NCI-H345 treated with DMSO at 0.1 percent for 48 hours (cell line): ENCODE measurements around the gene TADA2B.
"Not testable (repeated sequence)": the region's sequence is repeated elsewhere in the genome, so short reads cannot be mapped to it uniquely, and the experiment has no call there.

Experiments
- DNase-seq: peaks from one replicate; lab custom pipeline; 2025; ENCODE audit not compliant: unreplicated experiment; lab: John Stamatoyannopoulos, UW

Gene TADA2B

DNA sequence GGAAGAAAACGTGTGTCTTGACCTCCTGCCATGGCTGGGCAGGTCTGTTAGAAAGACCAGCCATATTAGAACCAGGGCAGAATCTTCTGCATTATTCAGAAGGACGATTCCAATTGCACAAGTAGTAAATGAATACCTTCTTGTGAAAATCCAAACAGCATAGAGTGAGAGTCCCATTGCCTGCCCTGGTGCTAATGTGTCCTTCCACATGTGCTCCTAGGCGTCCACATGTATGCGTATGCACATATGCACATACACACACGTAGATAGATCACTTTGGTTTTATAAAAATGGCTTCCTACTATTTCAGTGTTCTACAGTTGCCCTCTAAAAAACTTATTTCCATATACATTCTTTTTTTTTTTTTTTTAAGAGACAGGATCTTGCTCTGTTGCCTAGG lies 34.9 kb downstream of the TADA2B start:
- DNase-seq: no peak

DNA sequence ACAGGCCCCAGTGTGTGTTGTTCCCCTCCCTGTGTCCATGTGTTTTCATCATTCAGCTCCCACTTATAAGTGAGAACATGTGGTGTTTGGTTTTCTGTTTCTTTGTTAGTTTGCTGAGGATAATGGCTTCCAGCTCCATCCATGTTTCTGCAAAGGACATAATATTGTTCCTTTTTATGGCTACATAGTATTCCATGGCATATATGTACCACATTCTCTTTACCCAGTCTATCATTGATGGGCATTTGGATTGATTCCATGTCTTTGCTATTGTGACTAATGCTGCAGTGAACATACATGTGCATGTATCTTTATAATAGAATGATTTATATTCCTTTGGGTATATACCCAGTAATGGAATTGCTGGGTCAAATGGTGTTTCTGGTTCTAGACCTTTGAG lies 36.3 kb downstream of the TADA2B start:
- DNase-seq: not testable (repeated sequence)

DNA sequence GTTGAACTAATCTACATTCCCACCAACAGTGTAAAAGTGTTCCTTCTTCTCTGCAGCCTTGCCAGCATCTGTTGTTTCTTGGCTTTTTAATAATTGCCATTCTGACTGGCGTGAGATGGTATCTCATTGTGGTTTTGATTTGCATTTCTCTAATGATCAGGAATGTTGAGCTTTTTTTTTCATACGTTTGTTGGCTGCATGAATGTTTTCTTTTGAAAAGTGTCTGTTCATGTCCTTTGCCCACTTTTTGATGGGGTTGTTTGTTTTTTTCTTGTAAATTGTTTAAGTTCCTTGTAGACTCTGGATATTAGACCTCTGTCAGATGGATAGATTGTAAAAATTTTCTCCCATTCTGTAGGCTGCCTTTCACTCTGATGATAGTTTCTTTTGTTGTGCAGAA lies 36.7 kb downstream of the TADA2B start:
- not testable (repeated sequence) for DNase-seq

DNA sequence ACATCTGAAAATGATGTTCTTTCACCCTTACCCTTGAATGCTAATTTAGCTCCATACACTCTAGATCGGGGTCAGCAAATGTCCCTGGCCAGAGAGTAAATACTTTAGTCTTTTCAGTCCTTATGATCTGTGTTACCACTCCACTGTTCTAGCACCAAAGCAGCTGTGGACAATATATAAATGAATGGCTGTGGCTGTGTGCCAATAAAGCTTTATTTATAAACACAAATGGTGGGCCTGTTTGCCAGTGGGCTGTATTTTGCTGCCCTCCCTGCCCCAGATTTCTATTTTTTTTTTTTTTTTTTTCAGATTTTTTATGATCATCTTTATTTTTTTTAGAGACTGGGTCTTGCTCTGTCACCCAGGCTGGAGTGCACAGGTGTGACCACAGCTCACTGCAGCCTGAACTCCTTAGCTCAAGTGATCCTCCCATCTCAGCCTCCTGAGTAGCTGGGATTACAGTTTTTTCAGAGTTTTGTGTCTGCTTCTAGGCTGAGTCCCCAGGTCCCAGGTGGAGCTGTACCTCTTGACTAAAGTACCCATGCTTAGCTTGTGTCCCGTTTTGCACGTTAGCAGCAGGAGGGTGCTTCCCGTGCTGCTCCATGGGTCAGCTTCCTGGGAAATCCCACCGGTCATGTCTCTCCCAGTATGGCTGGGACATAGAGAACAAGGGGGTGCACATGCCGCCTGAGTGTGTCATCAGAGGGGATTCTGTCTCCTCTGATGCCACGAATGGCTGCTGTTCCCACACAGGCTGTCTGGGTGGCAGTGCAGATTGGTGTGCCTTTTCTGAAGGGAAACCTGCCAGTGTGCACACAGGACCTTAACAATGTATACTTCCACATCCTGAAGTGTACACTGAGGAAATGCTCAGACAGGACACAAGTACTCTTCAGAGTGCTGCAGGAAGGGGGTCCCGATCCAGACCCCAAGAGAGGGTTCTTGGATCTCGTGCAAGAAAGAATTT lies 40.7 kb downstream of the TADA2B start:
- DNase-seq: no peak

DNA sequence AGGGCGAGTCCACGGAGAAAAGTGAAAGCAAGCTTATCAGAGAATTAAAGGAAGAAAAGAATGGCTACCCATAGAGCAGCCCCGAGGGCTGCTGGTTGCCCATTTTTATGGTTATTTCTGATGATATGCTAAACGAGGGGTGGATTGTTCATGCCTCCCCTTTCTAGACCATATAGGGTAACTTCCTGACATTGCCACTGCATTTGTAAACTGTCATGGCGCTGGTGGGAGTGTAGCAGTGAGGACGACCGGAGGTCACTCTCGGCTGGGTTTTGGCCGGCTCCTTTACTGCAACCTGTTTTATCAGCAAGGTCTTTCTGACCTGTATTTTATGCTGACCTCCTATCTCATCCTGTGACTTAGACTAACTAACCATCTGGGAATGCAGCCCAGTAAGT lies 41.4 kb downstream of the TADA2B start:
- not testable (repeated sequence) for DNase-seq

DNA sequence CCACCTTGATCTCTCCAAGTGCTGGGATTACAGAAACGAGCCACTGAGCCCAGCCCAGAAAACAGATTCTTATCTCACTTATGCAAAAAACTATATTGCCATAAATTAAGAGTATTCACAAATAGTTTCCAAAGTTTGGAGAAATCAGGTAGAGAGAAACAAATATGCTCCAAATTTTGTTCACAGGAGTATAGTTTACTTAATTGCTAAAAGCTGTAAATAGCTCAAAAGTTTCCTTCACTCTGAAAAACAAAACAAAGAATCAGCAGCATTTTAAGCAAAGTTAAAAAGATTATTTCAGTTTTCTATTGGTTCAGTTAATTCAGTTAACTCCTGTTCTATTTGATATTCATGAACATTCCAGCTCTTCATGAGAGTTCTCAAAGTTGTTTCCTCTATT lies 43.2 kb downstream of the TADA2B start:
- no peak for DNase-seq

DNA sequence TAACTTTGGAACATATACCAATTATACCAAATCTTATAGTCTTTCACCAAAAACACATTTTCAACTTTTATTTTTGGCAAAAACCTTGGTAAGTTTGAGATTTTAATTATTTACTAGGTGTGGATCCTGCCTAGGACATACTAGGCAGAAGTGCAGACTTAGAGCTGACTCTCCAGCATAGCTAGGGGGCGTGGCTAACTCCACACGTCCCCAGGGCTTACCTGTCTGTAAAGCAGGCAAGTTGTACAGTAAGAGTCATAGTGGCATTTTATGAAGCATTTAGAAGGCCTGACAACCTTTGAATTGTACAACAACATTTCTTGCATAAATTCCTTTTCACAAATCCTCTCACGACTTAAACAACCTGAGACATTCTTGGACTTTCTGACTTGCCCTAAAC lies 43.9 kb downstream of the TADA2B start:
- DNase-seq: no peak

DNA sequence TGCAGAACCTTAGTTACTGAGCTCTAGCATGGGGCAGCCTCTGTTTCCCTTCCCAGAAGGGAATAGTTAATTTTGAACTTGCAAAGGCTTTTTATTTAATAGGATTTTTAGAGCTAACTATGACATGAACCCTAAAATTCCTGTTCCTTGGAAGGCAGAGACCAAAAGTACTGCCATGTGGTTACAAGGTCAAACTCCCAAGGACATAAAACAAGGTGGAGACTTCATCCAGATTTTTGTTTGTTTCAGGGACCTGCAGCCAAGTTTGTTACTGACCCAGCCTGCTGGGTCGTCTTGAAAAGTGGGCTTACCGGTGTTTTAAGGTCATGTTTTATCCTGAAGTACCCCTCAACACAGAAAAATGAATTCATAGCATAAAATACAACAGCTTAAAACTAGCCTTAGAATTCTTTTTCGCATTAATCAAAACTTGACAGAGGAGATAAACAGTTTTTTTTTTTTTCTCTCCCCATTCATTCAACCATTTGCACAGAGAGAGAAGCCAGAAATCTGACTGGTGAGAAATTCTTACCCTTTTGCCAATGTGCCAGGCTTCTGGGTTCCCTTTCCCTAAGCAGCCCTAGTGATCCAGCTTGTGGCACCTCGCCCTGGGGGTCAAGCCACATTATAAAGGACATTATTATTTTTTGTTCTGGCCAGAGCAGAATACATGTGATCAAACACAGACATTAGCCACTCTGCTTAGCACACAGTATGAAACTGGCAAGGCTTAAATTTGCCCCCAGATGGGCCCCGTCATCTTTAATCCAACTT lies 46.2 kb downstream of the TADA2B start:
- no peak for DNase-seq

DNA sequence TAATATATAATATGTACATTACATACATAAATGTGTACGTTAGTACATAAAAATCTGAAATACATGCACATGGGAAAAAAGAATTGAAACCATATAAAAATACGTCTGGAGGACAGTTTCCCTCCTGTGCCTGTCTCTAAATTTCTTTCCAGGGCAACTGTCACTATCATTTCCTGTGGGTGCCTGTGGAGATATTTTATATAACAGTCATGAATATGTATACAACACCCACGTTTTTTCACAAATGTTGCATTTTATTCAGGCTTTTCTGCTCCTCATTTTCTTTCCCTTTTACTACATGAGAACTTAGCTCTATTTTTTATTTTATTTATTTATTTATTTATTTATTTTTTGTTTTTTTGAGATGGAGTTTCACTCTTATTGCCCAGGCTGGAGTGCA lies 48.9 kb downstream of the TADA2B start:
- no peak for DNase-seq

DNA sequence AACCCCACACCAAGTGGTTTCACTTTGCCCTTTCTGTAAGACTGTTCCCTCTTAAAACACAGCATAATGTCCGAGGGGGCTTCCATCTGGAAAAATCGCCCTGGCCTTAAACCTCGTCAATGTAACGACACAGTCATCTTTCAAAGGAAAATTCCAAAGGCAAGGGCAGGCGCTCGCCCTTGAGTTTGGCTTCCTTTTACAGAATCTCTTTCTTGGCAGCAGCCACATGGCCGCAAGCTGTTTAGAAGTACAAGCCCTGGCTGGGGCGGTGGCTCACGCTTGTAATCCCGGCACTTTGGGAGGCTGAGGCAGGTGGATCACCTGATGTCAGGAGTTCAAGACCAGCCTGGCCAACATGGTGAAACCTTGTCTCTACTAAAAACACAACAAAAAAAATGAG lies 51.7 kb downstream of the TADA2B start:
- no peak for DNase-seq

DNA sequence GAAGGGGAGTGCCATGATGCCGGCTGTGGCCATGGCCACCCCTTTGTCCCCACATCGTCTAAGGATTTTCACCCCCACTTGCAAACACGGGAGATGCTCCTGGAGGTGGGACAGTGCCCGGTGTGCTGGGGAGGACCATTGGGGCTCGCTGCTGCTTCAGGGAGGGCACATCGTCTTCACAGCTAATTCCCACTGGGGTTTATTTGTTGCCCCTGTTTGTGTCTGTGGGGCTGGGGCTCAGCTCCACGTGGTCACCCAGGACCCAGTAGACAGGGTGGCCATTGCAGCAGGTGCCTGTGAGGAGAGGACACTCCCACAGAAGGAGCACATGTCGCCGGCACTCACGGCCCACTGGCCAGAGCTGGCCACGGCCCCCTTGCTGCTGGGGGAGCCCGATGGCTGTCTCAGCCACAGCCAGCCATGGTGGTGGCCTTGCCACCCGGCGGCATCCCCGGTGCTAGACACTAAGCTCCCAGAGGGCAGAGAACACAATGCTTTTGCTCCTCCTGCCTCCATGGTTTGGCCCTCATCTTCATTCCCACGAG lies 52.5 kb downstream of the TADA2B start:
- DNase-seq: no peak

DNA sequence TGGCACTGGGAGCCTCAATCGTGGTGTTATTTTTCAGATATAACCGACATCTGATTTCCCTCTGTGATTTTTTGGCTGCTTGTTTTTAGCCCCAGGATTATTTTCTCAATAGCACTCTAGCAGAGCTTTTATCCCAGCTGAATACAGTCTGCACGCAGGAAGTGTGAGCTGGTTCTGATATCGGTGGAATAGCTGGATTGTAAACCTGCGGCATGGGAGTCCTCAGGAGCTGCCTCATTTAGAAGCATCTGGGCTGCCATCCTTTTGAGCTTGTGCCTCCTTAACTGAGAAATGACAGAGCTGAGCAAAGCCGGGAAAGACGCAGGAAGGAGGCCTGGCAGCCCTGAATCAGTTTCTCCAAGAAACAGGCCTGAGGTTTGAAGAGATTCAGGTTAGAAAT lies 53.1 kb downstream of the TADA2B start:
- no peak for DNase-seq

DNA sequence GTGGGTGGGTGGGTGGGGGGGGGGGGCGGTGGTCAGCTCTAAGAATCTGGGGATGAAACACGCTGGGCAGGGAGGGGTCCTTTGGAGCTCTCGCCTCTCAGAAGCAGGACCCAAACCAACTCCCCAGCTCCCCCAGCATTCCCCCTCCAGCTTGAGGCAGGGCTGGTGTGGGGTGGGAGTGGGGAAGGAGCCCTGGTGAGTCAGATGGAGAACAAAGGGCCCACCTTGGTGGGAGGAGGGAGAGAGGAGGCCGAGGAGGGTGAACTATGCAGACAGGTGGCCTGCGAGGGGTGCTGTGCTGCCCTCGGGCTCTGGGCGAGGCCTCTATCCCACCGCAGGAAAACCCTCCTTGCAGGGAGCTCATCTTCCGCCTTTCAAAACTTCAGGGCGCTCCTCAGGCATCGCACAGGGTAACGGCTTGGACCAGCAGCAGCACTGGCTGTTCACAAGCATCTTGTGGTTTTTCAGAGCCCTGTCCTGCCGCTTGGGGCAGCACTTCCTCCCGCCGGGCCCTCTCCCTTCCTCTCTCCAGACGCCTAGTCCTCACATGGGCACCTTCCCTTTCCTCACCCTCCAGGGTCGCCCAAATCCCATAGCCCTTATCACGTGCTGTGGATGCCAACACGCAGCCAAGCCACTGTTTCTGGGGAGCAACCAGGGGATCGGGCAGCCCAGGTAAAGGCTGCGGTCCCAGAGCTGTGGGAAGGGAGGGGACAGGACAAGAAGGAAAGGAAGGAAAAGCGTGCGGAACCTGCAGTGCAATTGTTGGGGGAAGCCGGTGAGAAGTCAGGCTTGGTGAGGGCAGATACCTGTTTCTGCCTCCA lies 58.7 kb downstream of the TADA2B start:
- DNase-seq: peak; percentile 48

DNA sequence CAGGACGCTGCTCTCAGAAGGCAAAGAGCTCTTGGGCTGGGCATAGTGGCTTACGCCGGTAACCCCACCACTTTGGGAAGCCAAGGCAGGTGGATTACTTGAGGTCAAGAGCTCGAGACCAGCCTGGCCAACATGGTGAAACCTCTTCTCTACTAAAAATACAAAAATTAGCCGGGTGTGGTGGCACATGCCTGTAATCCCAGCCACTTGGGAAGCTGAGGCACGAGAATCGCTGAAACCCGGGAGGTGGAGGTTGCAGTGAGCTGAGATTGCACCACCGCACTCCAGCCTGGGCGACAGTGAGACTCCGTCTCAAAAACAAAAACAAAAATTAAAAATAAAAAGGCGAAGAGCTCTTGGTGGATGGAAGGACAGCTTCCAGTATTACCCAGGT lies 59.3 kb downstream of the TADA2B start:
- not testable (repeated sequence) for DNase-seq

DNA sequence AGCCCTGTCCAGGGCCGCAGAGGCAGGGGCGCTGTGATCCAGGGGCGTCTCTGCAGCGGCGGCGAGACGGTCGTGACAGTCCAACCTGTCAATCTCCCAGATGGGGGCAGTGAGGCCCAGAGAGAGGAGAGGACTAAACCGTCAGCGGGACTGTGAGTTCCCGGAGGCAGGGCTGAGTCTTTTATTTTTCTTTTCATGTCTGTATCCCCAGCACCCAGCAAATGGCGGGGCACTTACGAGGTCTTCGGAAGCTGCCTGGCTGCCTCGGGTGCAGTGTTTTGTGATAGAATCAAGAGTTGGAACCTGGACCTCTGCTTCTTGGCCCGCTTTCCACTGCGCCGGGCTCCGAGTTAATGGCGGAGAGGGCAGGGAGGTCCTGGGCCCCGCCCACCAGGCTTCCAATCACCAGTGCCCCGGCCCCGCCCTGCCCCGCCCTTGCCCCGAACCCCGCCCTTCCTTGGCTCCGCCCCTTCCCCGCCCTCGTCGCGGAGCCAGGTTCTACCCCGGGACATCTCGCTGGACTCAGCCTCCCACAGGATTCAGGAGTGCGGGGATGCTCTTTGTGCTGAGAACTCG lies 59.9 kb downstream of the TADA2B start:
- DNase-seq: peak; percentile 35

DNA sequence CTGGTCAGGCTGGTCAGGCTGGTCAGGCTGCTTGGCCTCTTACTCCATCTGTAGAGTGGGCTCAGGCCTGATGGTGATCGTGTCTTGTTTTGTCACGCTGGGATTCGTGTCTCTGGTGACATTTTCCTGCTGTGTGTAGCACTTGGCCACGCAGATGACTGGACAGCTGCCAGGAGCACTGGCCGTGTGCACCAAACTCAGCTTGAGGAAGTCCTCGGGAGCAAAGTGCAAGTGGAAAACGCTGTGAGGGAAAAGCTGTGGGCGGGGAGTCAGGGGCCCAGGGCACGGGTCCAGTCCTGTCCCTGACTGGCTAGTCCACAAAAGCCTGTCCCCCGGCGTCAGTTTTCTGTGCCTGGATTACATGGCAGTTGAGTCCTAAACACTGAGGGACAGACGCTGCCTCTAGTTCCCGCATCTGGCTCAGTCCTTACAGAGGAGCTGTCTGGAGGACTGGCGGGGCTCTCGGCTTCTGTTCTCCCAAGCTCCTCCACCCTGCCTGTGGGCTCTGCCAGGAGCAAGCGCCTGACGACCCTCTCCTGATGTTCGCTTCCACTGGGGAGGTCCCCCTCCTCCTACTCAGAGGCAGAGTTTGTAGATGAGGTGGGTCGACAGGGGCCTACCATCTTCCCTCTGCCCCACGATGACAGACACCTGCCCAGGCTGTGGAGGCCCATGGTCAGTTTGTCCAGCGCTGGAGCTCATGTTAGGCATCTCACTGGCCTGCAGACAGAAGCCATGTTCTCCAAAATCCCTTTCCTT lies 60.6 kb downstream of the TADA2B start:
- no peak for DNase-seq

DNA sequence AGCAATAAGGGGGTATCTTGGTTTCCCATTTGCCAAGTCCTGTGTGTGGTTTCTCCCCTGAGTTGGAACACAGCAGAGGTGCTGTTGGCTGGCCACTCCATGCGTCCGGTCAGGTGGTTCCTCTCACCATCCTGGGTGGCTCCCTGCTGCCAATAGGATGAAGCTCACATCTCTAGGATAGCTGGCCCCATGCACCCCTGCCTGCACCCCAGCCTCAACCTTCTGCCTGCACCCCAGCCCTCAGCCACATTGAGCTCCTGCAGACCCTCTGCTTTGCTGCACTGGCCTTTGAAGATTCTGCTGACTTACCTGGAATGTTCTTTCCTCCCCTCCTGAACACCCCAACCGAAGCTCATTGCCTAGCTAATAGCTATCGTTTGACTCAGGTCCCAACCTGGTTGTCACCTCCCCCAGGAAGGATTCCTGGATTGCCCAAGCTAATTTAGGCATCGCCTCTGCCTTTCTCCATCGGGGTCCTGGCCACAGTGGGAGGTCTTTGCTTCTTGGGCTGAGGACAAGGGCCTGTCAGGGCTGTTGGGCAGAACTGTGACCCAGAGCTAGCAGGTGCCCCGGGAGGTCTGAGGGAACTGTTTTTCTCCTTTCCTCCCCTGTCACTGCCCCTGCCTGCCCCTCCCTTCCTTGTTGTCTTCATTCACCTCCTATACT lies 61.3 kb downstream of the TADA2B start:
- no peak for DNase-seq

DNA sequence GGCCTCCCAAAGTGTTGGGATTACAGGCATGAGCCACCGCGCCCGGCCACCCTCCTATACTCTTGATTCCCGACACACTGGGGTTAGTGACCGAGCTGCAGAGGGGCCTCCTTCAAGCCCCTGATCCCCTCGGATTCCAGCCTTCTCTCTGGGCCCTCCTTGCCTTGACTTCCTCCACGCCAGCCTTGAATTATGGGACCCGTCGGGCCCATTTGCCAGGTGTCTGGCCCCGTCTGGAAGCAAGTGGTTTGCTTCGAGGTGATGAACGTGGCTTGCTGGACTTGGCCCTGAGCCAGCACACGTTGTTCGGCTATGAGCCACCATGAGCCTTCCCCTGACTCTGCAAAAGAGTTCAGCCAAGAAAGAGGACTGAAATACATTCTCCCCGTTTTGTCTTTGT lies 62.1 kb downstream of the TADA2B start:
- no peak for DNase-seq

DNA sequence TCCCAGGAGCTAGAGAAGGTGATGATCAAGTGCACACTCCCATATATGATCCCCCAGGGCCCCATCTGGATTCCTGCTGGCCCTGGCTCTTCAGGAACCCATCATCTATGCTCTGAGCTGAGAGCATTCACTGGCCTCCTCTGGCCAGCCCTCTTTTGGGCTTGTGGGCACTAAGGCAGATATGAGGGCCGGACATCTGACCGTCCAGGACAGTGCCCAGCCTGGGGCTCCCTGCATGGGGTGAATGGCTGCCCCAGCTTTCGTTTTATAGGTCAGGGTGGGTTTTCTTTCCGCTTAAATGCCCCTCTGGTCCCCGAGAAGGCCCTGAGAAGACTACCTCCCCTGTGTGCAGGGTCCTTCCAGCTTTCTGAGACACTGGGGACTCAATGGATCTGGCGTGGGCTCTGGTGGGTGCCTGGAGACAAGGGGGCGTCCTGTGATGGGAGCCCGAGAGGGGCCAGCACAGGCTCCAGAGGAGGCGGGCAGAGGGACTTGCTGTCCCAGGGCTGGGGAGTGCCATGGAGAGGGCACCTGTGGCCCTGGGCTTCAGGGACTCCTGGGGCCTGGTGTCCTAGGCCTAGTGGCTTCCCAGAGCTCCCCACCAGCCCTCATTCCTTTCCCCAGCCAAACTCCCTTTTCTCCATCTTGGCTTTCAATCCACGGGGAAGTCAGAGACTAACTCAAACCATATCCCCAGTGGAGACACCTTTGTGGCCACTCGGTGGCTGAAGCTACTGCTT lies 64.2 kb downstream of the TADA2B start:
- no peak for DNase-seq
